Right lobe of liver (tissue), 6 donors: ENCODE measurements around the gene ENTHD1. TPM values are rescaled to one million over a fixed set of nuclear protein-coding genes. Genes with fewer than 3 reads are reported as not detected.
"Not testable (repeated sequence)": the region's sequence is repeated elsewhere in the genome, so short reads cannot be mapped to it uniquely, and the experiment has no call there.

Experiments used
- ATAC-seq, 4 donors: fragments of 200-7000 bp; cut with Tn5 transposase; one replicate each; pipeline ENCODE4 v1.9.1; 2020; ENCODE audit warnings: mild to moderate bottlenecking in 4 of 4, moderate library complexity in 4 of 4
- DNase-seq, 3 donors: peaks; one replicate each; pipeline ENCODE4 v3.0.0-alpha.2; 2020
- H3K27ac ChIP-seq, 3 donors: fragments of 200-600 bp; one replicate each; pipeline ENCODE4 v1.8.0; 2022
- H3K27me3 ChIP-seq, 2 donors: fragments of 200-600 bp; one replicate each; pipeline ENCODE4 v1.8.0; 2022
- H3K36me3 ChIP-seq, 4 donors: fragments of 200-600 bp; sonication (generic) in 1 of 4; one replicate each; pipeline versions ENCODE4 v1.5.1 to v1.8.0; 2017 to 2022; ENCODE audit warnings: control low read depth in 1 of 4
- H3K4me1 ChIP-seq, 4 donors: fragments of 200-600 bp; sonication (generic) in 1 of 4; one replicate each; pipeline versions ENCODE4 v1.5.1 to v1.8.0; 2017 to 2022; ENCODE audit warnings: control low read depth in 1 of 4
- H3K4me3 ChIP-seq, 3 donors: fragments of 200-600 bp; one replicate each; pipeline ENCODE4 v1.8.0; 2022
- H3K9me3 ChIP-seq, 4 donors: fragments of 200-600 bp; sonication (generic) in 1 of 4; one replicate each; pipeline versions ENCODE4 v1.5.1 to v1.8.0; 2017 to 2022; ENCODE audit warnings: control low read depth in 1 of 4
- POLR2A ChIP-seq: fragments of 450-650 bp; IDR thresholded peaks from one replicate; pipeline ENCODE4 v1.6.1; 2017; ENCODE audit warnings: antibody characterized with exemption, mild to moderate bottlenecking
- WGBS: methylation state at CpG from one replicate; pipeline ENCODE4 v1.1.6; 2018; ENCODE audit warnings: low coverage, low lambda C conversion rate; ENCODE audit not compliant: insufficient coverage; ENCODE audit errors: missing lambda C conversion rate; 5-methylcytosine and 5-hydroxymethylcytosine counted together
- intact Hi-C, 2 donors: fragments of 100-400 bp; cut with DNase I; formaldehyde crosslinking; loops; one replicate each; pipeline versions ENCODE4 v1.11.2 to v1.14.1; 2022
- total RNA-seq, 6 experiments: library from RNA; depleted of rRNA in 2 of 6; stranded (reverse); fragments of >200 nt in 2 of 6; fragmentation: NEBNext Ultra II Directional in 3 of 6; extraction: Animal tissue kit (Norgen Biotek cat#: 25700) in 3 of 6; gene quantifications; one replicate each; pipeline versions ENCODE4 v1.1.0 to v1.2.4, GENCODE V29; 2016 to 2023
- TF ChIP-seq, protein P1 (sequence below), 4 donors: fragments of 200-600 bp in 3 of 4; fragments of 450-650 bp in 1 of 4; IDR thresholded peaks; one replicate each; pipeline versions ENCODE4 v1.5.1 to v1.8.0; 2016 to 2022; ENCODE audit warnings: antibody characterized with exemption in 4 of 4, mild to moderate bottlenecking in 2 of 4
- donor health status: DM: no; HTN: yes; CAD: no.
- donor health status: DM: no; HTN: no; CAD: no.
- donor health status: DM: no; HTN: no; CAD: no.
- donor health status: DM: no; HTN: yes; CAD: no.
- donor health status: DM: no; HTN: yes; CAD: no.

ENTHD1 gene
- total RNA-seq, 6 experiments from 2014 or later = not detected

DNA sequence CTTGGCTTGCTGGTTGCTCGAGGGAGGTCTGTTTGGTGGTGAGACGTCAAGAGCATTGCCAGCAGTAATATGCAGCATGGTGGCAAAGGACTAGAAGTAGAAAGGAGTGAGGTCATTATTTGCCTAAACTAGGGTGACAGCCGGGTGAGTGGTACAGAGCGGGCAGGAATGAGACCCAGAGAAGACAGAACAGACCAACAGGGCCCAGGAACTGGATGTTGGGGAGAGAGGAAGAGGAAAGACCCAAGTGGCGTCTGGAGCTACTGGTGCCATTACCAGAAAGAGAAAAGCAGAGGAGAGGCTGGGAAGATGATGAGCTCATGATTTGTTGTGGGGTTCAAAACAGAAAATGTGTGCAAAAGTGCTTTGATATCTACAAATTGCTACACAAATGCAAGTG, 158.7 kb downstream of the ENTHD1 start:
- DNase-seq (no peak), ATAC-seq (no peak)
- no peak overlapping the region for H3K4me3 ChIP-seq
- no peaks in the 10 kb centered on the region for H3K36me3 ChIP-seq
- 61% methylated on average over 5 of the region's 5 CpGs for WGBS
- no peaks in the 10 kb centered on the region for H3K27me3 ChIP-seq
- TF ChIP-seq, protein P1, sequence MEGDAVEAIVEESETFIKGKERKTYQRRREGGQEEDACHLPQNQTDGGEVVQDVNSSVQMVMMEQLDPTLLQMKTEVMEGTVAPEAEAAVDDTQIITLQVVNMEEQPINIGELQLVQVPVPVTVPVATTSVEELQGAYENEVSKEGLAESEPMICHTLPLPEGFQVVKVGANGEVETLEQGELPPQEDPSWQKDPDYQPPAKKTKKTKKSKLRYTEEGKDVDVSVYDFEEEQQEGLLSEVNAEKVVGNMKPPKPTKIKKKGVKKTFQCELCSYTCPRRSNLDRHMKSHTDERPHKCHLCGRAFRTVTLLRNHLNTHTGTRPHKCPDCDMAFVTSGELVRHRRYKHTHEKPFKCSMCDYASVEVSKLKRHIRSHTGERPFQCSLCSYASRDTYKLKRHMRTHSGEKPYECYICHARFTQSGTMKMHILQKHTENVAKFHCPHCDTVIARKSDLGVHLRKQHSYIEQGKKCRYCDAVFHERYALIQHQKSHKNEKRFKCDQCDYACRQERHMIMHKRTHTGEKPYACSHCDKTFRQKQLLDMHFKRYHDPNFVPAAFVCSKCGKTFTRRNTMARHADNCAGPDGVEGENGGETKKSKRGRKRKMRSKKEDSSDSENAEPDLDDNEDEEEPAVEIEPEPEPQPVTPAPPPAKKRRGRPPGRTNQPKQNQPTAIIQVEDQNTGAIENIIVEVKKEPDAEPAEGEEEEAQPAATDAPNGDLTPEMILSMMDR (IDR thresholded peaks at IDR 0.05) = no peak
- no peak for TF ChIP-seq POLR2A
- intact Hi-C loops = no loop called here
- H3K4me1 ChIP-seq = no peaks in the 10 kb centered on the region
- no peaks in the 10 kb centered on the region for H3K9me3 ChIP-seq
- H3K27ac ChIP-seq = no peak overlapping the region

DNA sequence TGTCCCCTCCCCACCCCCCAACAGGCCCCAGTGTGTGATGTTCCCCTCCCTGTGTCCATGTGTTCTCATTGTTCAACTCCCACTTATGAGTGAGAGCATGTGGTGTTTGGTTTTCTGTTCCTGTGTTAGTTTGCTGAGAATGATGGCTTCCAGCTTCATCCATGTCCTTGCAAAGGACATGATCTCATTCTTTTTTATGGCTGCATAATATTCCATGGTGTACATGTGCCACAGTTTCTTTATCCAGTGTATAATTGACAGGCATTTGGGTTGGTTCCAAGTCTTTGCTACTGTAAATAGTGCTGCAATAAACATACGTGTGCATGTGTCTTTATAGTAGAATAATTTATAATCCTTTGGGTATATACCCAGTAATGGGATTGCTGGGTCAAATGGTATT, 159.5 kb downstream of the ENTHD1 start:
- H3K9me3 ChIP-seq, H3K4me3 ChIP-seq, DNase-seq, intact Hi-C loops, H3K4me1 ChIP-seq, H3K36me3 ChIP-seq, H3K27me3 ChIP-seq, H3K27ac ChIP-seq, ATAC-seq: not testable (repeated sequence)
- 47% methylated on average over 1 of the region's 1 CpG for WGBS

DNA sequence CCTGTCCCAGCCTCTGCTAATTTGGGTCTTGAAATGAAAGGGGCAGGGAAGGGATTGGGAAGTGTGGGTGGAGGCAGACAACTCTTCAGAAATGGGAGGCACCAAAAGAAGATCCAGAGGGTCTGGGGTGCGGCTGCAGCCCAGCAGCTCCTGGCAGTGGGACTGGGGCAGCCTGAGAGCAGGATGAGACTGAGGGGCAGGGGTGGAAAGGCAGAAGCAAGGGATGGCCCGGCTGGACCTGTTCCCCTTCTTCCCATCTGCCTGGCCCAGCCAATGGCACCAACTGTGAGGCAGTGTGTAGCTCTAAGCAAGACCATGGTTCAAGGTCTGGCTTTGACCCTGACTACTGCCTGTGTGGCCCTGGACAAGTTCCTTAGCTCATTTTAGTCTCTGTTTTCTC, 160.4 kb downstream of the ENTHD1 start:
- Histone ChIP-seq H3K36me3 (no peaks in the 10 kb centered on the region), H3K4me1 (no peaks in the 10 kb centered on the region), H3K9me3 (no peaks in the 10 kb centered on the region), H3K27me3 (no peaks in the 10 kb centered on the region), H3K27ac (no peak overlapping the region), H3K4me3 (no peak overlapping the region)
- TF ChIP-seq, protein P1 (IDR thresholded peaks at IDR 0.05) = no peak
- TF ChIP-seq POLR2A = no peak
- intact Hi-C loops = no loop called here
- 46% methylated on average over 2 of the region's 2 CpGs for WGBS
- no peak for ATAC-seq
- DNase-seq = no peak

DNA sequence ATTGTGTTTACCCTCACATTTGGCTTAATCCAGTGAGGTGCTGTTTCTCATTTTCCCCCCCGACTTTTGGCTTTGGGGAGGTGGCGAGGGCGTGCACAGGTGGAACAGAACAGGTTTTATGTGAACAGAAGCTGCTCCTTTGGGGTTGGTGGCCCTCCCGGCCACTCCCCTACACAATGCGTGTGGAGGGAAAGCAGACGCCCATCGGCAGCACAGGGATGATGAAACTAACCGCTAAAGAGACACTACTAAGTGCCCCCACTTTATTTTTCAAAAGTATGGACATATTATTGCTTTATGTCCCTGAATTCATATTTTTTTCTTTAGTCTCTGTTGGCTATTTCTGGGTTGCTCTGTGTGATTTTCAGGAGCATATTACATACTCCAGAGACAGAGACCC, 160.9 kb downstream of the ENTHD1 start:
- Histone ChIP-seq H3K4me3 (no peak overlapping the region), H3K4me1 (no peaks in the 10 kb centered on the region), H3K27ac (no peak overlapping the region), H3K9me3 (no peaks in the 10 kb centered on the region), H3K27me3 (no peaks in the 10 kb centered on the region), H3K36me3 (no peaks in the 10 kb centered on the region)
- TF ChIP-seq, protein P1 (IDR thresholded peaks at IDR 0.05) = no peak
- TF ChIP-seq POLR2A = no peak
- 63% methylated on average over 3 of the region's 8 CpGs for WGBS
- DNase-seq = no peak
- intact Hi-C loops = no loop called here
- no peak for ATAC-seq

DNA sequence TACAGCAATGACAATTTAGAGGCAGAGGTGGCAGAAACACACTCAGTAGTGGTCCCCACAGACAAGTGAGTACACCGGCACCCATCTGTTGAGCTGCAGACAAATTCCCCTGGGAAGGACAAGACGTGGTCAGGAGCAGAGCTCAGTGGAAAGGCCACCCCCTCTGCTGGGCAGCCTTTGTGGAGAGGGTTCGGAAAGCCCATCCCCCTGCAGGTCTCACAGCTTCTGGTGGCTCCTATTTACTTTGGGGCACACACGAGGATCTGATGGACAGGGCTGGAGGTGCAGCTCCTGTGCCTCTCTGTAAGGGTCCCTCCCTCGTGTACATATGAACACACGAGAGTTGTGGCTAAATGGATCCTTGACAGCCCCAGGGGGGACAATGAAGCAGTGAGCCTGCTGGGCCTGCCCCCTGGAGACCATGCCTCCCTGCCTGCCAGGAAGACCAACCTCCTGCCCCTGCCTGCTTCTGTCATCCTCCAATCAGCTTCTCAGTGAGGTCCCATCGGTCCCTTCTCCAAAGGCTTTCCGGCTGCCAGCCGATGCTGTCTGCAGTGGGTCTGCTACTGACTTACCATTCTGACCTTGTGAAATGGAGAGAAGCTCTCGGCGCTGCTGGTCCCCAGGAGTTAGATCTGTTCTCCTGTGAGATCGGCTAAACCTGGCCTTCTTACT, 161.5 kb downstream of the ENTHD1 start:
- Histone ChIP-seq H3K4me3 (no peak overlapping the region), H3K27ac (no peak overlapping the region), H3K9me3 (no peaks in the 10 kb centered on the region), H3K4me1 (no peaks in the 10 kb centered on the region), H3K36me3 (no peaks in the 10 kb centered on the region), H3K27me3 (no peaks in the 10 kb centered on the region)
- ATAC-seq (no peak), DNase-seq (no peak)
- WGBS = 16% methylated on average over 4 of the region's 12 CpGs
- intact Hi-C loops = no loop called here
- no peak for TF ChIP-seq POLR2A
- TF ChIP-seq, protein P1 (IDR thresholded peaks at IDR 0.05) = no peak
